Liver (tissue), 9 donors: ENCODE data around the gene ABHD6. TPM values are rescaled to one million over a fixed set of nuclear protein-coding genes. Genes with fewer than 3 reads are reported as not detected.

Source experiments
- DNase-seq: peaks from one replicate; pipeline ENCODE4 v3.0.0-alpha.2; 2017; ENCODE audit warnings: low spot score
- H3K27ac ChIP-seq, 2 donors: one replicate each; pipeline ENCODE4 v1.7.0; 2013; ENCODE audit warnings: inconsistent platforms in 2 of 2, low read length in 2 of 2, control low read depth in 1 of 2, low read depth in 1 of 2, mild to moderate bottlenecking in 1 of 2
- H3K27me3 ChIP-seq, 4 donors: one replicate each; pipeline versions ENCODE4 v1.6.1 to v1.7.0; 2013; ENCODE audit warnings: low read length in 3 of 4, inconsistent platforms in 1 of 4, mild to moderate bottlenecking in 1 of 4, moderate library complexity in 1 of 4; ENCODE audit not compliant: control insufficient read depth in 4 of 4, insufficient read depth in 4 of 4
- H3K36me3 ChIP-seq, 4 donors: one replicate each; pipeline versions ENCODE4 v1.6.1 to v1.7.0; 2013; ENCODE audit warnings: low read length in 3 of 4, mild to moderate bottlenecking in 3 of 4, low read depth in 1 of 4, moderate library complexity in 1 of 4; ENCODE audit not compliant: control insufficient read depth in 4 of 4, insufficient read depth in 3 of 4
- H3K4me1 ChIP-seq, 4 donors: one replicate each; pipeline versions ENCODE4 v1.6.1 to v1.7.0; 2013; ENCODE audit warnings: low read length in 3 of 4, mild to moderate bottlenecking in 3 of 4, moderate library complexity in 1 of 4; ENCODE audit not compliant: control insufficient read depth in 4 of 4, insufficient read depth in 4 of 4
- H3K4me3 ChIP-seq, 3 donors: one replicate each; pipeline versions ENCODE4 v1.6.1 to v1.7.0; 2013; ENCODE audit warnings: low read length in 3 of 3, control low read depth in 1 of 3, low read depth in 1 of 3, mild to moderate bottlenecking in 1 of 3
- H3K9ac ChIP-seq, 2 donors: one replicate each; pipeline ENCODE4 v1.7.0; 2013; ENCODE audit warnings: low read length in 2 of 2, mild to moderate bottlenecking in 2 of 2, moderate library complexity in 2 of 2, control low read depth in 1 of 2, low read depth in 1 of 2
- H3K9me3 ChIP-seq, 4 donors: one replicate each; pipeline versions ENCODE4 v1.6.1 to v1.7.0; 2013; ENCODE audit warnings: low read length in 3 of 4; ENCODE audit not compliant: control insufficient read depth in 4 of 4
- ATF3 ChIP-seq: IDR thresholded peaks from 2 replicates; pipeline ENCODE4 v1.6.1; 2016; ENCODE audit warnings: antibody characterized with exemption
- CTCF ChIP-seq: fragments of 150-350 bp; IDR thresholded peaks from 2 replicates; pipeline ENCODE4 v1.5.1; 2017; ENCODE audit warnings: improper control_type of control experiment, low read depth, low read length; ENCODE audit not compliant: missing input control
- FOXA1 ChIP-seq: IDR thresholded peaks from 2 replicates; pipeline ENCODE4 v1.6.1; 2016; ENCODE audit warnings: antibody characterized with exemption
- GABPA ChIP-seq, 2 donors: IDR thresholded peaks in 1 of 2; conservative IDR thresholded peaks in 1 of 2; 2 replicates each; pipeline ENCODE4 v1.6.1; 2016; ENCODE audit warnings: antibody characterized with exemption in 2 of 2, mild to moderate bottlenecking in 1 of 2, moderate library complexity in 1 of 2
- HNF4G ChIP-seq: IDR thresholded peaks from 2 replicates; pipeline ENCODE4 v1.6.1; 2016; ENCODE audit warnings: antibody characterized with exemption
- JUND ChIP-seq, 2 donors: IDR thresholded peaks; 2 replicates each; pipeline ENCODE4 v1.6.1; 2016; ENCODE audit warnings: antibody characterized with exemption in 2 of 2
- RAD21 ChIP-seq, 2 donors: IDR thresholded peaks; 2 replicates each; pipeline ENCODE4 v1.6.1; 2016; ENCODE audit warnings: antibody characterized with exemption in 2 of 2, mild to moderate bottlenecking in 2 of 2
- RXRA ChIP-seq, 2 donors: IDR thresholded peaks; 2 replicates each; pipeline ENCODE4 v1.6.1; 2017 to 2018; ENCODE audit warnings: antibody characterized with exemption in 2 of 2, mild to moderate bottlenecking in 1 of 2
- SP1 ChIP-seq: IDR thresholded peaks from 2 replicates; pipeline ENCODE4 v1.6.1; 2018; ENCODE audit warnings: antibody characterized with exemption, mild to moderate bottlenecking
- YY1 ChIP-seq: IDR thresholded peaks from 2 replicates; pipeline ENCODE4 v1.6.1; 2016; ENCODE audit warnings: antibody characterized with exemption, mild to moderate bottlenecking
- WGBS: extraction: QIAGEN DNeasy Blood & Tissue Kit; methylation state at CpG from one replicate; pipeline ENCODE4 v1.1.7; 2013; 5-methylcytosine and 5-hydroxymethylcytosine counted together
- polyA plus RNA-seq, 2 donors: library from polyadenylated mRNA; stranded (reverse) in 1 of 2; unstranded in 1 of 2; fragments of 200-250 nt in 1 of 2; fragments of >200 nt in 1 of 2; fragmentation: Nextera tagmentation in 1 of 2; extraction: Ambion mirVana in 1 of 2; gene quantifications; one replicate each; pipeline versions ENCODE4 v1.2.1 to v1.2.3, GENCODE V29; 2013 to 2015
- total RNA-seq, 2 donors: library from RNA; depleted of rRNA; stranded (reverse); fragments of >200 nt; gene quantifications; one replicate each; pipeline ENCODE4 v1.2.3, GENCODE V29; 2014
- TF ChIP-seq, protein P1 (sequence below): IDR thresholded peaks from 2 replicates; pipeline ENCODE4 v1.6.1; 2016; ENCODE audit warnings: antibody characterized with exemption, mild to moderate bottlenecking
- TF ChIP-seq, protein P2 (sequence below): IDR thresholded peaks from 2 replicates; pipeline ENCODE4 v1.6.1; 2016; ENCODE audit warnings: antibody characterized with exemption
- TF ChIP-seq, protein P3 (sequence below): IDR thresholded peaks from 2 replicates; pipeline ENCODE4 v1.6.1; 2016; ENCODE audit warnings: antibody characterized with exemption
- donor health status: healthy.
- donor health status: healthy.
- donor health status: healthy.
- donor health status: healthy.
- donor health status: healthy.

ABHD6 gene
- total and polyA plus RNA-seq, 4 donors, result 19.8 to 60.9 (median 38.3) TPM

DNA sequence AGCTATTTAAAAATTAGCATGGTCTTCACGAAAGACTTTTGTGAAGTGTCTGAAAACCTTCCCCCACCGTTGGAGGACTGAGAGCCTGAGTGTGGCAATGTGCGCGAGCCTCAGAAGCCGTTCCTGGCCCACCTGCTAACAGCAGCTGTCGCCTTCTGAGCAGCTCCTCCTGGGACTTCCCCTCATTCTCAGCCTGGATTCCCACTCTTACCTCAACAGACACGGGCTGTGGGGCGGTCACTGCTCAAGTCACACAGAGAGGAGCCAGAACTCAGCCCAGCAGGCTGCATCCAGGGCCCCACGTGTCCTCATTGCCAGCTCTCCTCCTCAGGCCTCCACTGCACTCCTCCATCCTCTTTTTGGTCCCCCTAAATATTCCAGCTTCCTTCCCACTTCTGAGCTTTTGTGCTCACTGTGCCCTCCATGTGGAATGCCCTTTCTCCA is 34.7 kb upstream of the ABHD6 start (continued):
- TF ChIP-seq, protein P1, sequence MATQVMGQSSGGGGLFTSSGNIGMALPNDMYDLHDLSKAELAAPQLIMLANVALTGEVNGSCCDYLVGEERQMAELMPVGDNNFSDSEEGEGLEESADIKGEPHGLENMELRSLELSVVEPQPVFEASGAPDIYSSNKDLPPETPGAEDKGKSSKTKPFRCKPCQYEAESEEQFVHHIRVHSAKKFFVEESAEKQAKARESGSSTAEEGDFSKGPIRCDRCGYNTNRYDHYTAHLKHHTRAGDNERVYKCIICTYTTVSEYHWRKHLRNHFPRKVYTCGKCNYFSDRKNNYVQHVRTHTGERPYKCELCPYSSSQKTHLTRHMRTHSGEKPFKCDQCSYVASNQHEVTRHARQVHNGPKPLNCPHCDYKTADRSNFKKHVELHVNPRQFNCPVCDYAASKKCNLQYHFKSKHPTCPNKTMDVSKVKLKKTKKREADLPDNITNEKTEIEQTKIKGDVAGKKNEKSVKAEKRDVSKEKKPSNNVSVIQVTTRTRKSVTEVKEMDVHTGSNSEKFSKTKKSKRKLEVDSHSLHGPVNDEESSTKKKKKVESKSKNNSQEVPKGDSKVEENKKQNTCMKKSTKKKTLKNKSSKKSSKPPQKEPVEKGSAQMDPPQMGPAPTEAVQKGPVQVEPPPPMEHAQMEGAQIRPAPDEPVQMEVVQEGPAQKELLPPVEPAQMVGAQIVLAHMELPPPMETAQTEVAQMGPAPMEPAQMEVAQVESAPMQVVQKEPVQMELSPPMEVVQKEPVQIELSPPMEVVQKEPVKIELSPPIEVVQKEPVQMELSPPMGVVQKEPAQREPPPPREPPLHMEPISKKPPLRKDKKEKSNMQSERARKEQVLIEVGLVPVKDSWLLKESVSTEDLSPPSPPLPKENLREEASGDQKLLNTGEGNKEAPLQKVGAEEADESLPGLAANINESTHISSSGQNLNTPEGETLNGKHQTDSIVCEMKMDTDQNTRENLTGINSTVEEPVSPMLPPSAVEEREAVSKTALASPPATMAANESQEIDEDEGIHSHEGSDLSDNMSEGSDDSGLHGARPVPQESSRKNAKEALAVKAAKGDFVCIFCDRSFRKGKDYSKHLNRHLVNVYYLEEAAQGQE, result no peak

DNA sequence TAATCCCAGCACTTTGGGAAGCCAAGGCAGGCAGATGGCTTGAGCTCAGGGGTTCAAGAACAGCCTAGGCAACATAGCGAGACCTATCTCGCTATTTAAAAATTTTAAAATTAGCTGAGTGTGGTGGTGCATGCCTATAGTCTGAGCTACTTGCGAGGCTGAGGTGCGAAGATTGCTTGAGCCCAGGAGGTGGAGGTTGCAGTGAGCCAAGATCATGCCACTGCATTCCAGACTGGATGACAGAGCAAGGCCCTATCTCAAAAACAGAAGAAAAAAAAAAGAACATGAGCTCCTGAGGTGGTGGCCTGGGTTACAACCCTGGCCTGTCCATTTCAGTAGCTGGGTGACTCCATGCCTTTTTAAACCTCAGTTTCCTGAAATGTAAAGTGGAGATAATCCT is 34.1 kb upstream of the ABHD6 start:
- TF ChIP-seq, protein P2, sequence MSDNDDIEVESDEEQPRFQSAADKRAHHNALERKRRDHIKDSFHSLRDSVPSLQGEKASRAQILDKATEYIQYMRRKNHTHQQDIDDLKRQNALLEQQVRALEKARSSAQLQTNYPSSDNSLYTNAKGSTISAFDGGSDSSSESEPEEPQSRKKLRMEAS, result no peak
- TF ChIP-seq CTCF, result no peak
- no peak for TF ChIP-seq HNF4G
- TF ChIP-seq FOXA1, result no peak
- no peak for TF ChIP-seq RXRA (IDR thresholded peaks at IDR 0.05)
- no peak for TF ChIP-seq SP1
- TF ChIP-seq, protein P3, sequence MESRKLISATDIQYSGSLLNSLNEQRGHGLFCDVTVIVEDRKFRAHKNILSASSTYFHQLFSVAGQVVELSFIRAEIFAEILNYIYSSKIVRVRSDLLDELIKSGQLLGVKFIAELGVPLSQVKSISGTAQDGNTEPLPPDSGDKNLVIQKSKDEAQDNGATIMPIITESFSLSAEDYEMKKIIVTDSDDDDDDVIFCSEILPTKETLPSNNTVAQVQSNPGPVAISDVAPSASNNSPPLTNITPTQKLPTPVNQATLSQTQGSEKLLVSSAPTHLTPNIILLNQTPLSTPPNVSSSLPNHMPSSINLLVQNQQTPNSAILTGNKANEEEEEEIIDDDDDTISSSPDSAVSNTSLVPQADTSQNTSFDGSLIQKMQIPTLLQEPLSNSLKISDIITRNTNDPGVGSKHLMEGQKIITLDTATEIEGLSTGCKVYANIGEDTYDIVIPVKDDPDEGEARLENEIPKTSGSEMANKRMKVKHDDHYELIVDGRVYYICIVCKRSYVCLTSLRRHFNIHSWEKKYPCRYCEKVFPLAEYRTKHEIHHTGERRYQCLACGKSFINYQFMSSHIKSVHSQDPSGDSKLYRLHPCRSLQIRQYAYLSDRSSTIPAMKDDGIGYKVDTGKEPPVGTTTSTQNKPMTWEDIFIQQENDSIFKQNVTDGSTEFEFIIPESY, result no peak
- TF ChIP-seq JUND (IDR thresholded peaks at IDR 0.05), result no peak
- TF ChIP-seq GABPA (IDR thresholded peaks at IDR 0.05 in 1 of 2, conservative IDR thresholded peaks at IDR 0.05 in 1 of 2), result no peak
- TF ChIP-seq YY1, result no peak
- no peak for DNase-seq
- Histone ChIP-seq H3K9ac (no peak overlapping the region), H3K27me3 (no peaks in the 10 kb centered on the region), H3K9me3 (no peaks in the 10 kb centered on the region), H3K4me3 (no peak overlapping the region), H3K36me3 (no peaks in the 10 kb centered on the region), H3K27ac (no peak overlapping the region), H3K4me1 (peaks cover 2 to 25% (median 12%) of the 10 kb centered on the region in 4 donors)
- 97% methylated on average over 4 of the region's 4 CpGs for WGBS

DNA sequence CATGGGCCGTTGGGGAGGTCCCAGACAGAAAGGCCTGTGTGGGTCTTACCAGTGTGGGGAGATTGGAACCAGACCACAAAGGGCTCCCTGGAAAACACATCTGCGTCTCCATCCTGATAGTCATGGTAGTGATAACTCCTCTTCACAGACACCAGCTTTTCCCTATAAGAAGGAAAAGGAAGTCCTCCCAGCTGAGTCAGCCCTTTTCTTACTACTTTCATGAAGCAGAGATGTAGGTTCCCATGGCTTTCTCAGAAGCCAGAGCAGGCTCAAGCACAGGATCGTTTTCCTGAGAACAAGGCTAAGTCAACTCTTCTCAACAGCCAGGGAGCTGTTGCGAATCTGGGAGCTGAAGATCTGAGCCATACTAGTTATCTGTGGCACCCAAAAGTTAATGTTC is 32.9 kb upstream of the ABHD6 start:
- H3K9ac ChIP-seq, result no peak overlapping the region
- no peaks in the 10 kb centered on the region for H3K36me3 ChIP-seq
- no peak for DNase-seq
- no peaks in the 10 kb centered on the region for H3K9me3 ChIP-seq
- H3K4me3 ChIP-seq, result no peak overlapping the region
- no peak overlapping the region for H3K27ac ChIP-seq
- H3K4me1 ChIP-seq, result peaks cover 2 to 25% (median 12%) of the 10 kb centered on the region in 4 donors
- no peaks in the 10 kb centered on the region for H3K27me3 ChIP-seq
- WGBS, result 88% methylated on average over 4 of the region's 4 CpGs
- TF ChIP-seq ATF3 (no peak), RAD21 (IDR thresholded peaks at IDR 0.05) (no peak), GABPA (IDR thresholded peaks at IDR 0.05 in 1 of 2, conservative IDR thresholded peaks at IDR 0.05 in 1 of 2) (no peak), SP1 (no peak), JUND (IDR thresholded peaks at IDR 0.05) (no peak), RXRA (IDR thresholded peaks at IDR 0.05) (no peak)
- TF ChIP-seq, protein P3, result no peak
